A549 (cell line): Measurements from ENCODE around the gene GATAD2A.

Experiments used
- CTCF ChIP-seq: fragments of >200 bp; sonication (Bioruptor Twin); formaldehyde crosslinking; IDR thresholded peaks from 3 replicates; pipeline ENCODE4 v1.5.1; 2016
- FOSL2 ChIP-seq, 2 experiments: fragments of 450-650 bp in 1 of 2; fragments of >200 bp in 1 of 2; sonication (Bioruptor Twin) in 1 of 2; formaldehyde crosslinking; IDR thresholded peaks; 2 replicates each; pipeline versions ENCODE4 v1.5.0 to v1.6.1; 2016 to 2020; ENCODE audit warnings: mild to moderate bottlenecking in 1 of 2, moderate library complexity in 1 of 2
- JUN ChIP-seq, 2 experiments: fragments of >200 bp; sonication (Bioruptor Twin); formaldehyde crosslinking; IDR thresholded peaks; 2 replicates in 1 of 2; 3 replicates in 1 of 2; pipeline ENCODE4 v1.6.1; 2016 to 2017
- JUNB ChIP-seq: fragments of >200 bp; sonication (Bioruptor Twin); formaldehyde crosslinking; IDR thresholded peaks from 2 replicates; pipeline ENCODE4 v1.6.1; 2016
- RAD21 ChIP-seq, 2 experiments: fragments of >200 bp in 1 of 2; sonication (Bioruptor Twin) in 1 of 2; formaldehyde crosslinking in 1 of 2; IDR thresholded peaks in 1 of 2; conservative IDR thresholded peaks in 1 of 2; 2 replicates in 1 of 2; 3 replicates in 1 of 2; pipeline ENCODE4 v1.6.1; 2012 to 2018; ENCODE audit warnings: inconsistent platforms in 1 of 2
- REST ChIP-seq: fragments of 200-600 bp; sonication (generic); IDR thresholded peaks from 2 replicates; pipeline ENCODE4 v1.6.1; 2016; ENCODE audit warnings: antibody characterized with exemption, mild to moderate bottlenecking, moderate library complexity
- ZSCAN20 ChIP-seq: fragments of 250-450 bp; sonication (Bioruptor Pico); IDR thresholded peaks from 2 replicates; pipeline ENCODE4 v1.8.0; 2022; ENCODE audit warnings: mild to moderate bottlenecking, moderate library complexity

GRCh38 chr19:19513682-19514081 lies 108.2 kb downstream of the GATAD2A start:
- TF ChIP-seq FOSL2 (IDR thresholded peaks at IDR 0.05) (no peak), FOSL2 (CRISPR knock-in tag; IDR thresholded peaks at IDR 0.05) (no peak), CTCF (no peak), REST (no peak), RAD21 (conservative IDR thresholded peaks at IDR 0.05 in 1 of 2, IDR thresholded peaks at IDR 0.05 in 1 of 2) (no peak), JUNB (no peak), ZSCAN20 (CRISPR knock-in tag) (no peak), JUN (IDR thresholded peaks at IDR 0.05) (no peak)
